Stimulated activated CD4-positive, alpha-beta T cell treated with anti-CD3 and anti-CD28 coated beads, Interleukin-1b, Interleukin-23, amount 100 ng/mL, for 4 hours (primary cell): ENCODE results near the gene EEA1.

ENCODE experiments used
- DNase-seq, 2 donors: peaks; one replicate each; pipeline ENCODE4 v3.0.0-alpha.2; 2020; ENCODE audit warnings: low read depth in 2 of 2

EEA1 gene

GRCh38 chr12:92747151-92747550, 181.9 kb downstream of the EEA1 start:
- DNase-seq = no peak

GRCh38 chr12:92745856-92746550, 183.1 kb downstream of the EEA1 start:
- DNase-seq = no peak

DNA sequence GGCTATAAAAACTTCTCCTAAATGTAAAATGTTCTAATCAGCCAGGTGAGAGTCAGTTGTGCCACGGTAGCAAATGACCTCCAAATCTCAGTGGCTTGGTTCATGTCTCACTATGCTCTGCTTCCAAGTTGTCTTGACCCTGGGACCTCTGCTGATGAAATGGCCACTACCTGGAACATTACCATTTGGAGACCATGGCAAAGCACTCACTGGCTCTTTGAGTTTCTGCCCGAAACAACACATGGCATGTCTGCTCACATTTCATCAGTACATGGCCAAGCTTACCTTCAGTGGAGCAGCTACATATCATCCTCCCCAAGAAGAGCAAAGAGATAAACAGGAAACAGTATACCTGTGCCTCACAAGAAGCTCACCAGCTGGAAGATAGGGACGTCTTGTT, 186.1 kb downstream of the EEA1 start:
- DNase-seq = no peak

- no peak for DNase-seq
Observed at GRCh38 chr12:92740411-92740810, 188.7 kb downstream of the EEA1 start.

GRCh38 chr12:92739113-92739512, 190.0 kb downstream of the EEA1 start:
- DNase-seq = no peak

DNA sequence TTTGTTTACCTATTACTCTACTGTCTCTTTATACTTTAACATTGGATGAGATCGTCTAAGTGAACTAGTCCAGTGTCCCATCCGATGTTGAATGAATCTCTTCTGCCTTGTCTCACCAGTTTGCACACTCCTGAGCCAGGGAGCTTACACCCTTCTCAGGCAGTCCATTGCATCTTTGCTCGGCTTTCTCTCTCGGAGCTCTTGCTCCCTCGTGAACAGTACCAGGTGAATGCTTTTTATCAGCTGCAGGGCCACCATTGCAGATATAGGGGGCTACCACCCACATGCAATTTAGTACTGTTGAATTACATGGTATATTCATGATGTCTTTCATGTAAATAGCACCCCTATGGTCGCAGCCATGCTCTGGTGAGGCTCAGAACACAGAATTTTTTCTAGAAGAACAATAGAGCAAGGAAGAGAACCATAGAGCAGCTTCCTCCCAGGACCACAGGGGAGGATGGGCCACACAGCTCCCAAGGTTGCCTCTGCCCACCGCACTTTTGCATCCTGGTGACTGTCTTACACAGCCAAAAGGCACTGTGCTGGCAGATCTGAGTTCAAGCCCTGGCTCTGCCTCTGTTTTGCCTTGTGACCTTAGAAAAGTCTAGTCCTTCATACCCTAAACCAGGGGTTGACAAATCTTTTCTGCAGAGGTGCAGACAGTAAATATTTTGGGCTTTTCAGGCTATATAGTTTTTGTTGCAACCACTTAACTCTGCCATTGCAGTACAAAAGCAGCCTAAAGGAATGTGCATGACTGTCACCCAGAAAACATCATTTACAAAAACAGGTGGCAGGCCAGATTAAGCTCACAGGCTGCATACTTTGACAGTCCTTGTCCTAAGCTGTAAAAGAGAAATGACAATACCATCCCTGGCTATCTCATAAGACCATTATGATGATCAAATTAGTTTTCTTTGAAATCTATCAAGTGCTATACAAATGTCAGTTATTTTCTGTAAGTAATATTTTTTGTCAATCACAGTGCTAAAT, 190.9 kb downstream of the EEA1 start:
- DNase-seq = no peak

DNA sequence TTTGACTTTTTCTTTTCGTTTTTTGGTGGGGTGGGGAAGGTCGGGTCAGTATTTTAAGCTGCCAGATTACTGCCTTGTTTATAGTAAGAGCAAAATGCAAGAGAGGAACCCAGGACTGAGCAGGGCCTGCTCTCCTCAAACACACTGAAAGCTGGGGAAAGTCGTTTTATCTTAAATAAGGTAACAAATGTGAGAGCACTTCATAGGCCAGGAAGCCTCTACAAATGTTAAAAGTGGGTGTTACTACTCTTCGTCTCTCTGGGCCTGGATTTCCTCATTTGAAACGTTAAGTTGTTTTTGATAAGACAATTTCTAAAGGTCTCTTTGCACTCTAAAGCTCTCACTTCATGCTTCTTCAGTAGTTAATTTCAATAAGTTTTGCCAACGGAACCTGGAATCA, 192.5 kb downstream of the EEA1 start:
- no peak for DNase-seq

GRCh38 chr12:92735131-92735721, 193.9 kb downstream of the EEA1 start:
- DNase-seq = no peak

- no peak for DNase-seq
Observed at GRCh38 chr12:92733661-92734060, 195.4 kb downstream of the EEA1 start.

DNA sequence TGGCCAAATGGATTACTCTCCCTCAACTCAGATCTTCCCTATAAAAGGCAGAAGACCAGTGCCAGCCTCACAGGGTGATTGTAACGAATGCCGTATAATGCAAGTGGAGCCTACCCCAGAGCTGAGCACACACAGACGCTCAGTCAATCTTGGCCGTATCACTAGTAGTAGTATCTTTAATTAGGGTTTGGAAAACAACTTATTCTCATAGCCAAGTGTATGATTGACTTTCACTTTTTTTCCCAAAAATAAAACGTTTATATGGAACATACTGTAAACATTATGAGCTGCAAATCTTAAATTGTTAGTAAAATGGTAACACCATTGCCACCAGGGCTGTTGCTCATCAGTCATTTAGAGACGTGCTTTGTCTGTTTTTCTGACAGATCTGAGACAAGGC, 195.9 kb downstream of the EEA1 start:
- DNase-seq = no peak

- DNase-seq = no peak
Observed at GRCh38 chr12:92732716-92733115, 196.4 kb downstream of the EEA1 start.

- no peak for DNase-seq
Observed at GRCh38 chr12:92732216-92732615, 196.9 kb downstream of the EEA1 start.

- no peak for DNase-seq
Observed at GRCh38 chr12:92730758-92731157, 198.3 kb downstream of the EEA1 start.

DNA sequence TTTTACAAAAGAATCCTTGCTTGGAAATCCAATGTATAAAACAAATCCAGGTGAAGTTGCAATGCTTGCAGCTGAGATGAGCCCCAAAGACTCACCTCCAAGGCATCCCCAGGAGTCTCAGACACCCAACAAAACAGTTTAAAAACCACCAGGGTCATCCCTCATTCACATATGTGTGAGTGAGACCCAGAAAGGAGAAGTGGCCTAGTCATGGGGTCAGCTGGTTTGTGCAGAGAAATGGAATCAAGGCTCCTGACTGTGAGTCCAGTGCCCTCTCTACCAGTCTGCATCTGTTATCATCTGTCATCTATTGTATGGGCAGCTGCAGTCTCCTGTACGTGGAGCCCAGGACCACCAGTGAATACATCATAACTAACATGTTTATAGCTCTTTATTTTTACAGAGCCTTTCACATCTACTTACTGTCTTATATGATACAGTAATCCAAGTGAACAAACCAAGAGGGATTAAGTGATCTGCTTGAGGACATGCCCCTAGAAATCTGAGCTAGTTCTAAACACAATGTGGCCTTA, 199.3 kb downstream of the EEA1 start:
- no peak for DNase-seq

DNA sequence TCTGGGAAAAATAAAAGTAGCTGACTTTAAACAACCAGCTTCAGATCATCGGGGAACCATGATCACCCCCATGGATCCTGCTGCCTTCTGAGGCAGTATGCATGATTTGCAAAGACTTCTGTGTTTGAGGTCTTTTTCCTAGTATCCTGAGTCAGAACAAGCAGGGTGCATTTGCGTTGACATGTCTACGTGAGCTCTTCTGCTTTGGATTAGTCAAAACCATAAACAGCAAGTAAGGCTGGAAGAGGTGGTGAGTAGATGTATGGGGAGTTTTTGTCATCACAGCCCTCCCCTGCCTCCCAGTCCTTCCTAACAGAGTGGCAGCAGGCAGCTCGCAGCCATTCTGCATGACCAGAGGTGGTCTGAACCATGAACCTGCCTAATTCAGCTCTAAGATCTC, 202.2 kb downstream of the EEA1 start:
- DNase-seq = no peak

DNA sequence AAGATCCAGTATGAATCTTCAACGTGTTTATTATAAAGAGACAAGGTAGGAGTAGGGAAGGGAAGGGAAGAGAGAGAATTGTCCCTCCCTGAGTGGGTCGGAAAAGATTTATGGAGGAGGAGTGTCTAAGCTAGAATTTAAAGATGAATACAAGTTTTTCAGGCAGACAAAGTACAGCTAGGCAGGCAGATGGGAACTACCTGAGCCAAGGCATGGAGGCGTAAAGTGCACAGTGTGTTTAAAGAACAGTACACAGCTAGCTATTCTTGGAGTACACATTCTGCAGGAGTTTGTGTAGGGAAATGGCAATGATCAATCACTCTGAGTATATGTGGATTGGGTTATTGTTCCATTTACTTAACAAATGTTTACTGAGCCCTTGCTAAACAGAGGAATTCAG, 206.2 kb downstream of the EEA1 start:
- no peak for DNase-seq

GRCh38 chr12:92721656-92722055, 207.4 kb downstream of the EEA1 start:
- DNase-seq = no peak

DNA sequence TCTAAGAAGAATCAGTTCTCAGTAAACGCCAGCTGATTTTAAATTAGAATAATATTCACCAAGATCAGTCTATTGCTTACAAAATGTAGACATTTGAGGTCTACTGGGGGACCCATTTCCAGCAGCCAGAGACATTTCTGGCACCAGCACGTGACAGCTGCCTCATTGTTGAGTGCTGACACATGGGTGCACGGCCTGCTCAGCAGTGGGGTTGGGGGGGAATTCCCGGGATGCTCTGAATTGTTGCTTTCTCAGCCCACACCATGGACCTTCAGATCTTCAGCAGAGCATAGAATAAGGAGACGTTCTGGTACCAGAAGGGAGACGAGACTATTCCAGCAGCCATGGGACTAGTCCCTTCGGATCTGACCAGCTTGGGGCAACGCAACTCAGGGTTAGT, 208.0 kb downstream of the EEA1 start:
- no peak for DNase-seq
